CD4-positive, alpha-beta T cell treated with Interleukin-15 for 4 hours (primary cell): ENCODE results near the gene FANCB.

Experiments used
- DNase-seq: peaks from one replicate; pipeline ENCODE4 v3.0.0-alpha.2; 2020; ENCODE audit warnings: low spot score

Gene FANCB

DNA sequence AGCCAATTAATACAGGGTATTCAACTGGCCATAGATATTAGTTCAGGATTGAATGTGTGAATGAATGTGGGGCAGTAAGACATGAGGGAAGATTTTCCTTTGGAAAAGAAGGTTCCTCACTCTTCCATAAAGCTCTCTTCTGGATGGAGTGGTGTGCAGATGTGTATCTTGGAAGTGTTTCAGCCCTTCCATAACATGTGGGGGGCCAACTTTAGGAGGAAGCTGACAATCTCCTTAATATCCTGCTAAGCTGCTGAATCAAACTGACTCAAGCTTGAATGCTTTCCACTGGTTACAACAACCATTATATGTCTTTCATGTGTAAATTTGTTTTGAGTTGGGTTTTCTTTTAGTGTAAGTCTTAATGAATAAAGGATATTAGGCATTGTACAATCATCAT is 40.3 kb downstream of the FANCB start:
- no peak for DNase-seq

DNA sequence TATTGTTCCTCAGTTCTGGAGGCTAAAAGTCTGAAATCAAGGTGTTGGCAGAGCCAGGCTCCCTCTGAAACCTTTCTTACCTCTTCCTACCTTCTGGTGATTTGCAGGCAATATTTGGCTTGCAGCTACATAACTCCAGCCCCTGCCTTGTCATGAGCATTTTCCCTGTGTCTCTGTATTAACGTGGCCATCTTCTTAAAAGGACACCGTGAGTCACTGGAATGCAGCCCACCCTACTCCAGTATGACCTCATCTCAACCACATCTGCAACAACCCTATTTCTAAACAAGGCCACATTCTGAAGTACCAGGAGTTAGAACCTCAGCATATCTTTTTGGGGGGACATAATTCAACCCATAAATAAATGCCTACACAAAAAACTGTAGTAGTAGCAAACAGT is 40.7 kb downstream of the FANCB start:
- no peak for DNase-seq

DNA sequence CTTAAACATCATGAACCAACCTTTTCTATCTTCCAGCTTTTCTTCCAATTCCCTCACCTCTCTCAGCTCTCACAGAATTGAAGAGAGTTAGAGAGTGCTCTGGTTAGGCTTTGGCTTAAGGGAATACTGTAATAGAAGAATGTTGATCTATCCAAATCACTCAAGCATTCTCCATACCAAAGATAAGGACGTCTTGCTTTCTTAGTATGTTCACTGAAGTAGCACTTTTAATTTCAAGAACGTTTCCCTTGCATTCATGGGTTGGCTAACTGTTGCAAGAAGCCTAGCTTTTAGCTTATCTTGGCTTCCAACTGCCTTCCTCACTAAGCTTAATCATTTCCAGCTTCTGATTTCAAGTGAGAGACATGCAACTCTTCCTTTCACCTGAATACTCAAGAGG is 43.2 kb downstream of the FANCB start:
- no peak for DNase-seq

DNA sequence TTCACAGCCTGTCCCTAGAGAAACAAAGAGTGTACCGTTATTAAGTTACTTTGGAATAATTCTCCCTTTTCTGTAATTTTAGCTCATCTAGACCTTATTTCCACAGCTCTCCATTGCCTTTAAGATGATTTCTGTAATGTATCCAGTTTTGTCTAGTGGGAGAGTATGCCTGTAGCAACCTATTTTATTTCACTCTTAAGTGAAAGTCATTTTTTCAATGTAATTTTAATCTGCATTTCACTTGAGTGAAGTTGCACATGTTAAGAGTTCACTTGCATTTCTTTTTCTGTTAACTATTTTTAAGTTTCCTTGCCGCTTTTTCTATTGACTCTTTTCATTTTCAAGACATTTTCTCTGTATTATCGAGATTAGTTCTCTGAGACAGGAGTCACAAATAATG is 46.5 kb downstream of the FANCB start:
- DNase-seq = no peak

DNA sequence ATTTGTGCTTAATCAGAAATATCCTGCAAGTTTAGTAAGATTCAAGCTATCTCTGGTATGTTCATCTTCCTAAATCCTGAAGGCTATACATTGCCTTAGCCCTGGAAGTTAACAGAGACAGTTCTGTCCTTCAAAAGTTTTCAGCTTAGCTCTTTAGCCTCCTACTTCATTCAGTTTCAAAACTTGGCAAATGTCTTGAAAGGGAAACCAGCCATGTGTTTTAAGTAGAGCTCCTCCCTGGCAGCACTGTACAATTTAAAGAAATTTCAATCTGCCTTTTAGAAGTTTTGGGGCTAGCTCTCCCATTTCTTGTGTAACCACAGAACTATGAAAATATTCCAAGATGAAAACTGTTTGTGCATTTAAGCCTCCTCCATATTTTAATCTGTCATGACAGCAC is 47.0 kb downstream of the FANCB start:
- no peak for DNase-seq

DNA sequence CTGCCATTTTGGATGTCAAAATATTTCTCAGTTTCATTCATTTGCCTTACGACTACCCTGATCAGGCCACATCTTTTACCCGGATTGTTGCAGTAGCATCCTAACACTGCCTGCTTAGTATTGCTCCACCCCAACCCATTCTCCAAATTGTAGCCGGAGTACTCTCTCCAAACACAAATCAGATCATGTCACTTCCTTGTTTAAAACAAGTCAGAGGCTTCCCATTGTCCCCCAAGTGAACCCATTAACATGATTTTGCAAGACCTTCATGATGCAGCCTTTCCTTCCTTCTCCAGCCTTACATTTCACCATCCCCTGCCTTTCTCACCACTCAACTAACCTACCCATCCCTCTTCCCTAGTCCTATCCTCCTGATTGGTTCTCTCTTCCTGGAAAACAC is 53.1 kb downstream of the FANCB start:
- DNase-seq = no peak

DNA sequence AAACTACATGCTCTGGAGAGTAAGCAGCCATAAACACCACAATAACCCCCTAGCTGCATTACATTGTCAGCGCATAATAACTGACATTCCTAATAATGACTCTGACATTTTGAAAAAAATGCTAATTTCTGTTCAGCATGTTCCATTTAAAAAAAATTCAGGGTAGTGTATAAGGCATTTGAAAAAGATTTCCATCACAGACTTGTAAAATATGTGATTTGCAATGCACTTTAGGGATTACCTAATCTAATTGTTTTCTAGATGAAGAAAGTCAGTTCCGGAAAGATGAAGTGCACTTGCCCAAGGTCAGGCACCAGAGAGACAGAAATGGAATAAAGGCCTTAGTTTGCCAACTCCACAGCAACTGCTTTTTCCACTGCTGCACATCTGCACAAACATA is 55.3 kb downstream of the FANCB start:
- DNase-seq = no peak

DNA sequence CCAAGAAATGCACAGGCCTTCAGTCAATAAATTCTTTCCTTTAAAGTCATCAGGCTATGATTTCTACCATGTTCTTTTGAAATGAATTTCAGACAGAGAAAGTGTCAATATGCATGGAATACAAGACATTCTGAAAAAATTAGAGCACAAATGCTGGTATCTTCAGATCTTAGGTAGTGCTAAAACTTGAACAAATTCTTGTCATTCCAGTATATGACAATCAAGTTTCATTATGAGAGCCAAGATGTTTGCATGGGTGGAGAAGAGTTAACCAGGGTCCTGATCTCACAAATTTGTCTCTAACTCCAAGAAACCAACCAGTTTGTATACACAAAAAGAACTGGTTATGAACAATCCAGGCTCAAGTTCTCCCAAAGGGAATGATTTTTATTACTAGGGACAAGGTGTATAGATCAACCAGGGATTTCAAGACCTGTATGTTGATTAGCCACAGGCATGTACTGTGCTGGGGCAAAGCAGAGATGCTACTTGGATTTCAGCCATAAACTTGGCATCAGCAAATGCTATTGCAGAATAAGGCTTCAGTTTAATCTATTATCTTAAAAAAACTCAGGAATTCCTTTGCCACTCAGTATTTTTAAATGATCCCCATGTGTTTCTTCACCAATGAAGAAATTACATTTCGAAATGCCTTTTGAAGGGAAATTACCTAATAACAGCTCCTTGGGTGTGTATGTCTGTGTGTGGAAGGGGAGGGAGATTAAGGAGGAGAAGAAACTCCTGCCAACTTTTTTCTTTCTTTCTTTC is 69.7 kb downstream of the FANCB start:
- DNase-seq = no peak

DNA sequence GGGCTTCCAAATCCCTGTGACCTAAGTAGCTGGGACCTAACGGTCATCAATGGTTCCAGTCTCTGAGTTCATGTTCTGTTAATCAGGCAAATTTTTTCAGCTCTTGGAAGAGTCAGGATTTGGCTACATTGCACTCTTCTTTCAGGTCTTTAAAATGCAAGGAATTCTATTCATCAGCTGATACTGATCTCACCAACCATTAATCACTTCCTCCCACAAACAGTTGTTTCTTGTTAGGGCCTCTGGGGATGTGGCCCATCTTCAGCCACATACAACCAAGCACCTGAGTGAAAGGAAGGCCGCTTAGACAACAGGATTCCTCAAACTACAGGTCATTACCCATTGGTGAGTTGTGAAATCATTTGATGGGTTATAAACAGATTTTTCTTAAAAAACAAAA is 71.7 kb downstream of the FANCB start:
- DNase-seq = no peak

DNA sequence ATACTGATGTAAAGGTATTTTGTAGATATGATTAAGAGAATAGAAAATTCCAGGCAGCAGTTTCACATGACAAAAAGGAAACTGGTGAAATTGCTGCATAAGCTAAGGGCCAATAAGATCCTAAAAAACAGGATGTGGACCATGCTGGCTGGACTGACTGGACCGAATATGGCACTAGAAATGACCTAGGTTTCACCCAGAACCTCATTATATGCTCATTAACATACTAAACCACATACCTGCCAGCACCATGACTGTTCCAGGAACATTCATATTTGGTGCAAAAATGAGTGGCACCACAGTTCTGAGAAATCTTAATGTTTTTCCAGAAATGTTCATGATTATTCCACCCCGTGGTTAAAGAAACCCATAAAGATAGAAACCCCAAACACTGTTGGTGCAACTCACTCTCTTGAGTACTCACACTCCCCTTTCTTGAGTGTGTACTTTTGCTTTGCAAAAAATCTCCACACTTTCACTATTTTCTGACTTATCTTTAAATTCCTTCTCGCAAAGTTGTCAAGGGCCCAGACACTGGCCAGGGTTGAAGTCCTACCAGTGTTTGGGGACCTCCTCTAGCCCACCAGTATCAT is 74.0 kb downstream of the FANCB start:
- no peak for DNase-seq
